GM21576 (cell line): Measurements from ENCODE around the gene TCF7.

Source experiments
- ATAC-seq: cut with Tn5 transposase; IDR thresholded peaks from one replicate; pipeline ENCODE4 v1.9.1; 2021; ENCODE audit warnings: mild to moderate bottlenecking, moderate library complexity; ENCODE audit not compliant: unreplicated experiment

TCF7 gene

DNA sequence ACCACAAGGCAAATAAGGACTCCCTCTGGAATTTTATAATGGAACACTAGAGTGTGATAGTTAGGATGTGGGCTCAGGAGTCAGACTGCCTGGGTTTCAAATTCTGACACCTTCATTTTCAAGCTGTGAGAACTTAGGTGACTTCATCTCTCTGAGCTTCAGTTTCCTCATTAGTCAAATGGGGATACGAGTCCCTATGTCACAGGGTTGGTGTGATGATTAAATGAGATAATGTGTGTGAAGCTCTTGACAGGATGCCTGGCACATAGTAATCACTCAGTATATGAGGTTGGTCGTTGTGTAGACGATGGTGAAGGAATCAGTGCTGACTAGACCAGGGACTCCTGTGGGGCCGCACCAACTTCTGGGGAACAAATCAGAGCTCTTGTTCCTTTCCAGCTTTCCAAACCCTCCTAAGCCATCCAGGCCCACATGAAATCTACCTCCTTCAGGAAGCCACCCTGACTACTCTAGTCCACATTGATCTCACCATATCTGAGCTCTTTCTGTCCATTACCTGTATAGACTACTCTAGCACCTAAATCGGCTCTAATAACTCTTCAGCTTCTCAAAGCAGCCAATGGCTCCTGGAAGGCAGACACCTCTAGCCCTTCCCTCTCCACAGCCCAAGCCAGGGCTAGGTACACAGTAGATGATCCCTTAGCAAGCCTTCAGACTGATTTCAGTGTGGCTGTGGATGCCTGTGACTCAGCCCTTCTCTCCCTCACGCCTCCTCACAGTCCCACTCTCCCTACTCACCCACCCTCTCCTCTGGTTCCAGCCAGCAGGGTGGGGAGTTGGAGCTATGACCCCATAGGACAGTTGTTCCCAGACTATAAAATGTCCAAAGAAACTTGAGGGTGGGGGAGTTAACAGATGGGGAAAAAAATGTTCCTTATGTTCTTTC is 2.5 kb upstream of the TCF7 start:
- ATAC-seq, result no peak

DNA sequence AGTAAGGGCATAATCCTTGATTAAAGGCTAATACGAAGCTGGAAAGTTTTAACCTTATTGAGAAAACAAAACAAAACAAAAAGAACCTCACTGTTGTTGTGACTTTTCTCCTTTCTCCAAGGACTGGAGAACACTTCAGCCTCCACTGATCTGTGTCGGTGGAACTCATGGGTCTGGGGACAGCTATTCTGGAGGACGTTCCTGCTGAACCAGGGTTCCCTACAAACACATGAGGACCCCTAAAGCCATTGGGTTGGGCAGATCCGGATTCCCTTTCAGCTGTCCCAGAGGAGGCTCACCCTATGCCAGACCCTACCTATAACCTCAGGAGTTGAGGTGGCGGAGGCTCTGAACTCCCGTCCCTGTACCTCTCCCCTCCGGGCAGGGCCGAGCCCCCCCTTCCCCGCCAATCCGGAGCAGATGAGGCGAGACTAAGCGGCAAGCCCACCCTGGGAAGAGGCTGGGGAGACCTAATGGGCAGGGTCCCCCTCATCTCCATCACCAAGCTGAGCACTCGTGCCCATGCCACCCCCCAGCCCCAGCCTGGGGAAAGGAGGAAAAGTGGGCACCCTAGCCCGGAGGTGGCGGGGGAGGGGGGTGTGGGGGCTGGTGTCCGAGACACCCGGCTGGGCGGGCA is 1.6 kb upstream of the TCF7 start:
- no peak for ATAC-seq

GRCh38 chr5:134113363-134113889 is 1.1 kb upstream of the TCF7 start:
- no peak for ATAC-seq

- ATAC-seq, result peak; percentile 11
These were observed 665 bp downstream of the TCF7 start for GRCh38 chr5:134114886-134115805.

DNA sequence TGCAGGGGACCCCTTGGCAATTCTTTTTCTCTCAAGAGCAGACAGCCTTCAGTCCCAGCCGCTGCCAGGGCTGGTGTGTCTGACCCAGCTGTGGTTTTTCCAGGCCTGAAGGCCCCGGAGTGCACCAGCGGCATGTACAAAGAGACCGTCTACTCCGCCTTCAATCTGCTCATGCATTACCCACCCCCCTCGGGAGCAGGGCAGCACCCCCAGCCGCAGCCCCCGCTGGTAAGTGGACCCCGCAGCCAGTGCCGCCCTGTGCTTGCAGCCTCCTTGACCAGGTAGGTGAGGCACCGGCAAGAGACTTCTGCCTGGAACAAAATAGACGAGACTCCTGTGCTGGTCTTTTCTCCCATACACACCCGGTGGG is 1.3 kb downstream of the TCF7 start:
- ATAC-seq, result no peak

- no peak for ATAC-seq
These were observed 1.8 kb downstream of the TCF7 start for GRCh38 chr5:134116286-134116685.

- no peak for ATAC-seq
These were observed 2.6 kb downstream of the TCF7 start for GRCh38 chr5:134116789-134117761.

DNA sequence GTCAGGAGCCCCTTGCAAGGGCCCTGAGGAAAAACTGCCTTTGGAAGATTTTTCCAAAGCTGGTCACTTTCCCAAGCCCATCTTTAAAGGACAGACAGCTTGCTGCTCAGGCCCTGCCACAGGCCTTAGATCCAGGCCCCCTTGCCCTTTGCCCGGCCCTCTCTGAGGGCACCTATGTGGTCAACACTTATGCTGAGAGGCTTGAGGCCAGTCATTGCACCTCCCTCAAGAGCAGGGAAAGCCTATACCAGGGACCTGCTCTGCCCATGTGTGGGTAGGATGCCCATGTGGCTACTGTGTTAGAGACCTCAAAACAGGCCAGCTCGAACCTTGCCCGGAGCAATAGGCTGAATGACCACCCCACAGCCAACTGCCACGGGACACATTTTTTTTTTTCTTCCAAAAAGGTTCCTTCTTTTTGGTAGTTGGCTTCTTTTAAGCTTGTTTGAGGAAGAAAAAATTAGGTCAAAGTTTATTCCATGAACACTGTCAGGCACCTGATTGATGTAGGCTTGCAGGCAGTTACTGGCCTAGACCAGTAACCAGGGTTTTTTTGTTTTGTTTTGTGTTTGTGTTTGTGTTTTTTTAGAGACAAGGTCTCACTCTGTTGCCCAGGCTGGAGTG is 3.8 kb downstream of the TCF7 start:
- no peak for ATAC-seq

DNA sequence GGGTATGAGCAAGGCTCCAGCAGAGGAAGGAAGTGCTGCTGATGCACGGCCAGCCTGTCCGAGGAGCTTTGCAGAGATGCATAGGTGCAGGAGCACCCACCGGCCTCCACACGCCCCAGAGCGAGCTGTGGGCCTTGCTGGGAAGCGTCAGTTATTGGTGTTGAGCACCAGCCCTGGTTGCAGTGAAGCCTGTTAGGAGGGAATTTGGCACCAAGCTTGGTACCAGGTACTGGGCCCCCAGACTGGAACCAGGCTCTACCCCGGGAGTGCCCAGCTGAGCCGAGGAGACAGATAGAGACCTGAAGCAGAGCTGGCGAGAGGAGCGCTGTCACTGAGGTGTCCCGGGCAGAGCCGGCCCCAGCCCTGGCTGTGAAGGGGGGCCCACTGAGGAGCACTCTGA is 5.2 kb downstream of the TCF7 start:
- ATAC-seq, result no peak

DNA sequence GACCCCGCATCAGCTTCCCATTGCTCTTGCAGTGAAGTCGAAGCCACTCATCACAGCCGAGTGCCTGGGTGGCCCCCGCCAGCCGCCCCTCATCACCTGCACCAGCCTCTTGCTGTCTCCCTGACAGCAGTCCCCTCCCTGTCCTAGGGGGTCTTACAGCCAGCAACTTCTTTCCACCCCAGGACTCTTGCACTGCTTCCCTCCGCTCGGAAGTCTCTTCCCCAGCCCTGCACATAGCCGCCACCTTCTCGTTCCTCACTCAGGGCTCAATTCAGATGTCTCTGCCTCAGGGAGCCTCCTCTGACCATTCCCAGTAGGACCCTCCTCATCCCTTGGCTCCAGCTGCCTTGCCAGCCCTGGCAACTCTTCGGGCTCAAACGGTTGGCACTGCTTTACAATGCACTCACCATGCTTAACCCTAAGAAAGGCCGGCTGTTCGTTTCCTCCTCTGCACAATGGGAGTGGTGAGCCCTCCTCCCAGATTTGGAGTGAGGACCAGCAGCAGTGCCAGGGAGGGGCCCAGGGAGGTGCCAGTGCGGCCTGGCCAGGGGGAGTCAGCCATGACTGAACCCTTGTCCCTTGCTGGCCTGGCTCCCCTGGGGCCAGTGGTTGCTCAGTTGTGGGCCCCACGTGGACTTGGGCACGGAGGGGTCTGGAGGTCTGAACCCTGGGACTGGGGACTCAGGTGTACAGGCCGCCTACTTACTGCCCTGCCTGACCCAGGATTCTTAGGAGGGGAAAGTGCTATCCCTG is 6.1 kb downstream of the TCF7 start:
- no peak for ATAC-seq

- ATAC-seq, result no peak
These were observed 8.0 kb downstream of the TCF7 start for GRCh38 chr5:134122530-134122929.

DNA sequence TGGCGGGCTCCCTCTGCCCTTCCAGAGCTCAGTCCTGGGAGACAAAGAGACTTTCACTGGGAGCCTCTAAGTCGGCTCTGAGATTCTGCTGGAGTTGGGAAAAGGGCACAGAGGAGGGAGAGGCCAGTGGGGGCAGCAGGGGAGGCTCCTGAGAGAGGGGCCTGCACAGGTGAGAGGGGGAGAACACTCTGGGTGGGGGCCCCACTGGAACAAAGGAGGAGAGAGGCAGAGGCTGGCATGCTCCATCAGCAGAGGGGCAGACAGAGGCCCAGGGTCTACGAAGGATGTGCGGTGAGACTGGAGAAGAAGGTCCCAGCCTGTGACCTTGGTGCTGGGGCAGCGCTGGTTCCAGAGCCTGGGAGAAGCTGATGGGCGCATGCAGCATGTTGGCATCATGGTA is 8.9 kb downstream of the TCF7 start:
- no peak for ATAC-seq

- no peak for ATAC-seq
These were observed 10.0 kb downstream of the TCF7 start for GRCh38 chr5:134124289-134125038.

DNA sequence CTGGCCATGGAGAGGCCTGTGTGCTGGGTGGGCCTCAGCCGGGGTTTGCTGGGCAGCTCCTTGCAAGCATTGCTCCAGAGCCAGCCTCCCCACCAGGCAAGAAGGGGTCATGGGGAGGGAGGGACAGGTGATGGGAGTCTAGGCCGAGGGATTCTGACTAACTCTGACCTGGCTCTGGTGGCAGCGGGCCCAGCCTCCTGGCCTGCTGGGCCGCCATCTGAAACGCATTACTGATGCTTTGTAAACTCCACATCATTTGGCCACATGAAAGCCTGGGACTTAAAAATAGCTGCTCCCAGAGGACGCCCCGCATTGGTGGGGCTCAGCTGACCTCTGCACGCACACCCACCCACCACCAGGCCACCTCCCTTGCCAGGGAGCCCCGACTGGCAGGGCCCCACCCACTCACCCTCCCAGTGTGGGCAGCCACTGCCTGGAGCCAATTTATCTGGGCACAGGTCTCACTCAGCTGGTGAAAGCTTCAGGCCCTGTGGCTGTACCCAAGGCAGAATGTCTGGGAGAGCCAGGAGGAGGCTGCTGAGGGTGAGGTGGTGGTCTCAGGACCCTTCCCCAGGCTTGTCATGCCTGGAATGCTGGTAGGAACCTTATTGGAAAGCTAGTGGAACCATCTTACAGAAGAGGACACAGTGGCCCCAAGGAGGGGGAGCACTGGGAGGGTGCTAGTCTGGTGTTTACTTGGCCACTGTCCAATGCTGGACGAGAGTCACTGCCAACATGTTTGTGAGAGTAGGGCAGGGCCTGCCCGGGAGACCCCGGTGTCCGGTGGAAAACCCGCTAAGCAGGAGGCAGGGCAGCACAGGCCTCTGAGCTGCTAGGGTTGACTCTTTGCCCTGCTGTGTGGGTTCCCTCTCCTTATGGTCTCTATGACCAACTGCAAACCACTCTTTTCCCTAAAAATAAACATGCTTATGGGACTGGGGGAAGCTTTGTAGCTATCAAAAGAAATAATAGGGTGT is 10.8 kb downstream of the TCF7 start:
- no peak for ATAC-seq

DNA sequence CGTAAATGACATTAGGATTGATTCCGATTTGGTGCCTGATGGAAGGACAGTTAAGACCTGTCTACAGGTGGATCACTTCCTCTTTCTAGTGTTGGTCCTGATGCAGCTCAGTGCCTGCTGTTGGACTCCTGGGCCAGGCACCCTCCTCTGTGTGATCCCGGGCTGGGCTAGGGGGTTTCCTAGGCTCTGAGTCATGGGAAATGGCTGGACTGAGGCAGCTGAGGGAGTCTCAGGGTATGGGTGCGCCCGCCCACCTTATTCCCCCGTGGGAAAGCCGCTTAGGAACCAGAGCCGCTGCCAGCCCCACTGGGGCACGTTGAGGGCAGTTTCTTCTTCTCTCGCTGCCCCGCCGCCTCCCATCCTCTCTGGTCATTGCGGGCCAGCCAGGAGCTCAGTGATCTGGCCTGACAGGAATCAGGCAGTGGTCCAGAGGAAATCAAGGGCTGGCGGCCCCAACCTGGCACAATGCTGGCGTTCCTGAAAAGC is 12.9 kb downstream of the TCF7 start:
- ATAC-seq, result peak; percentile 44

DNA sequence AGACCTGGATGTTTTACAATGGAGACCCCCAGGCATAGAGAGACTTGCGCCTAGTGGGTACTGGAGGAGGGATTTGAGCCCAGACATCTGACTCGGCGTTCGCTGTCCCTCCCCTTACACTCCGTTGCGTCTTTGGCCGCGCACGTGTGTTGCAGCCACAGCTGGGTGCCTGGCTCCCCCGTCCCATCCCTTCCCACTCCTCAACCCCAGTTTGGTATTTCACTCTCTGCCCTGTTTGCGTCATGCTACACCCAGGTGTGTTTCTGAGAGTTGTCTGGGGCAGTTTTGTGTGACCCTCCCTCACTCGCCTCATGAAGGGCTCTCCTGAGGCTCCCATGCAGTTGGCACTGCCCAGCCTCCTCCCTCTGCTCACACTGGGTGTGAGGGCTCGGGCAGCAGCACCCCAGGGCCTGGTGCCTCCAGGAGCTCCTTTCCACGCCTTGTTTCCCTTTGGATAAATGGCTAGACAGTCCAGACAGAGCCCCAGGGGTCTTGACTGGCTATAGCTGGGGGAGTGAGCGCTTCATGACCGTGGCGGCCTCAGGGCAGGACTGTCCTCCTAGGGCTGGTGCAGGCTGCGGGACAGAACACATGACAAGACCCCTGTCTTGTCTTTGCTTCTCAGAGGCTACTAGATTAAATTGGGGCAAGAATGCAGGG is 13.6 kb downstream of the TCF7 start:
- ATAC-seq, result no peak
